ENCODE measurements around the gene SMURF1.

The SMURF1 gene

DNA sequence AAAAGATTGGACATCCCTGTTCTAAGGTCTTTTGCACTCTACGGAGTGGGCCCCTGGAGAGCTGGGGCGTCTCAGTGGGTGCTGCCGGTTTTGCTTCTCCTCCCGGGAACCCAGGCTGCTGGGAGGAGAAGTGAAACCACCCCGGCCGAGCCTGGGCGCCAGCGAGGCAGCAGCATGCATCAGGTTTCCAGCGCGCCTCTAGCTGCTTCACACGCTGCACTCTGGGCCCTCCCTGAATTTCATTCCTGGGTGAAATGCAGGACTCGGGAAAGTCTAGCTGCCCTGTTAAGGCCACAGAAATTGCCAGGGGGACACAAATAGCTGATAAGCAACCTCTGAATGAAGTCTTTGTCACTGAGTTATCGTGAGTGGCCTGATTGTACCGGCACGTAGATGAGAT lies 138.1 kb downstream of the SMURF1 start:
- no peak for DNase-seq (ENCODE audit: low spot score)

DNA sequence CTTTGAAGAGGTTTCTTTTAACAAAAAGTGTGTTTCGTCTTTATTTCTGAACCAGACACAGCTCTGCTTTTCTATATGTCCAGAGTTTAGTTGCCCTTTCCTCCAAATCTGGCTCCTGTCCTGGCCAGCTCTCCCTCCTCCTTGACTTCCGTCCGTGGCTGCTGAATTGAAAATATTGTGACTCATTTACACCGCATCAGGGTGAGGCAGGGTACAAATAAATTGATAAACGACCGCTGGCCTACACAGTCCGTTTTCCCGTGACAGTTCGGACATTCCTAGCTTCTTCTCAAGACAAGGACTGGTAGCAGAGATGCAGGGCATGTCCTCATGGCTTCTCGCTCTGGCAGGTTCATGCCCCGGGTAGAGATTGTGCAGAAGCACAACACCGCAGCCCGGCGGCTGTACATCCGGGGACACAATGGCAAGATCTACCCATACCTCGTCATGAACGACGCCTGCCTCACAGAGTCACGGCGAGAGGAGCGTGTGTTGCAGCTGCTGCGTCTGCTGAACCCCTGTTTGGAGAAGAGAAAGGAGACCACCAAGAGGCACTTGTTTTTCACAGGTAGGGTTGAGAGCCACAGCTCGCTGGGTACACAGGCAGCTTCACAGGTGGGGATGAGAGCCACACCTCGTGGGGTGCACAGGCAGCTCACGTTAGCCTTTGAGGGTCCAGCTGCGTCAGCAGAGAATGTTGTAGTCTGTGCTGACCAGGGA lies 139.0 kb downstream of the SMURF1 start:
- no peak for DNase-seq (ENCODE audit: low spot score)

DNA sequence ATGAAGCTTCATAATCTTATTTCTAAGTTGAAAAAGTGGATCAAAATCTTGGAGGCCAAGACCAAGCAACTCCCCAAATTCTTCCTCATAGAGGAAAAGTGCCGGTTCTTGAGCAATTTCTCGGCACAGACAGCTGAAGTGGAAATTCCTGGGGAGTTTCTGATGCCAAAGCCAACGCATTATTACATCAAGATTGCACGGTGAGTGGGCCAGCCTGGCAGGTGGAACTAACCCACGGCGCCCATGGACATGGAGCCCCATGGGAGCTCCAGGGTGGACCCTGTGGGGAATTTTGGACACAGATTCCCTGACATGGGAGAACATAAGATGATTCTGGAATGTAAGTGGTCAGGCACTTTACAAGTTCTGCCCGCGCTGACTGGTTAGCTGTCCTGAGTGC lies 139.7 kb downstream of the SMURF1 start:
- DNase-seq (ENCODE audit: low spot score), result no peak

DNA sequence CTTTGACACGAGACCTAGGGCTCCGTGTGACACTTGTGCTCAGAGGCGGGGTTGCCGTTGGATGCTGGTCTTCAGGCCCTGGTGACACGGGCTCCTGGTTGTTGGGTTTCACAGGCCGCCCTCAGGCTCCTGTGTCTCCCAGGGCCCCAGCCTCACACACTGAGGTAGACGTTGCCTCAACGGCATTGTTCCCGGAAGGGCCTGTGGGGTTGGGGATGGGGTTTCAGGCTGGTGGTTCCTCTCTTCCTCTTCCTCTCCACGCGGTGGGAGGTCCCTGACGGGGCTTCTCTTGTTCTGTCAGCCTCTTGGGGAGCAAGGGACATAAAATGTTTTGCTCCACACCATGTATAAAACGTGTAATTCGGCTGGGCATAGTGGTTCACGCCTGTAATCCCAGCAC lies 140.5 kb downstream of the SMURF1 start:
- DNase-seq (ENCODE audit: low spot score), result no peak

DNA sequence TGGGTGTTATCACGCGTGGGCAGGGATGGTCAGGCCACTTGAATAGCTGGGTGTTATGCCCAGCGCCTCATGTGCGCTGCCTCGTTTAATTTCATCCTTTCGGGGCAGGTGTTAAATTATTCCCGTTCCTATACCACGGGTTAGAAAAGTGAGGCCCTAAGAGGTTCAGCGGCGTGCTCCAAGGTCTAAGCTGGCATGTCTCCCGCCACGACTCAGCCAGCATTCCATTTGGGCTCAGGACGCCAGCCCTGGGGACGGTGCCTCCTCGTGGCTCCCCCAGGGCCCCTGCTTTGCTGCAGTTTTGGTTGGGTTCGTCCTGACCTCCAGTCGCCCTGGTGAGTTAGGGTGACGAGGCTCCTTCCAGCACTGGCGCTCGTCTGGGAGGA lies 141.1 kb downstream of the SMURF1 start:
- DNase-seq (ENCODE audit: low spot score), result no peak

DNA sequence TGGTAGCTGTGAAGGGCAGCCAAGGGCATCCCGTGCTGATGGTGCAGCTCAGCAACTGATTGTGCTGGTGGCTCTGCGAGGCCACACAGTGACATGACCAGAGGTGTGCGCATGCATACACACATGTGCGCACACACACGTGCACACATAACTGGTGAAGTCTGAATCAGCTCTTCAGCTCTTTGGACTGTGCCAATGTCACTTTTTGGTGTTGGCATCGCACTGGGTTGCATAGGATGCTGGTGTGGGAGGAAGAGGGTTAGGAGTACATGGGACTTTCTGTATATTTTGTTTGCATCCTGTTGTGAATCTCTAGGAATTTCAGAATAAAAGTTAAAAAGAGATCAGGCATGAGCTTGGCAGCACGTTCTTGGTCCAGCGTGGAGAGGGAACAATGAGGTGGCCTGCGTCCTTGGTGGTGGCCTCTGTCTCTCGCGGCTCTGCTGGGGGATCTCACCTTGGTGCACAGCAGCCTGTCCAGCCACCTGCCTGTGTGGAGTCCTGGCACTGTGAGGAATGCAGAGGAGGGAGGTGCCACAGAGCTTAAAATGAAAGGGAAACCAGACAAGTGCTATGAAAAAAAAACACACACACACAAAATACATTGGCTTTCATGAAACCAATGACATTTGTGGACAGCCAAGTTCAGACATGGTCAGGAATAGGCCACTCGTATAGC lies 141.6 kb downstream of the SMURF1 start:
- DNase-seq (ENCODE audit: low spot score), result no peak

DNA sequence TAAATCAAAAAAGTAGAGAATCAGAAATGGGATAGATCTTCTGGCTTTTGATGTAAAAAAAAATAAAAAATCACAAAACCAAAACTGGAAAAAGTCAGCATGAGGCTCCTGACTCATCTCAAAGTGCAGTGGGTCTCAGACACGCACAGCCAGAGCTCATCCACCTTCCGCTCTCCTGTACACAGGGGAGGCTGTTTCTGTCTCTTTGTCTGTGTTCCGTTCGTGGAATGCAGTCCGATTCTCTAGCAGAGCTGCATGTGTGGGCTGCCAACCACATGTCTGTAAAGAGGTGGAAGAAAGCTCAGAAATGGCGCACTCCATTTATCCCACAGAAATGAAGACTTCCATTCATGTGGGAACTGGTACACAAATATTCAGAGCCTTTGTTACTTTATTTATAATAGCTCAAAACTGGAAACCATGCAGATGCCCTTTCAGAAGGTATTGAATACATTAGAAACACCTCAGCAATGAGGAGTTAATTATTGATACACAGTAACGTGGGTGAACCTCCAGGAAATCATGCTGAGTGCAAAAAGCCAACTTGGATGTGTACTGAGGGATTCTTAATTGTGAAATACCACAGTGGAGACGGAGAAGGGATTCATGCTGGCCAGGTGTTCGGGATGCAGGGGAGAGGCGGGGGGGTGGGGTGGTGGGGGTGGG lies 142.3 kb downstream of the SMURF1 start:
- no peak for DNase-seq (ENCODE audit: low spot score)

DNA sequence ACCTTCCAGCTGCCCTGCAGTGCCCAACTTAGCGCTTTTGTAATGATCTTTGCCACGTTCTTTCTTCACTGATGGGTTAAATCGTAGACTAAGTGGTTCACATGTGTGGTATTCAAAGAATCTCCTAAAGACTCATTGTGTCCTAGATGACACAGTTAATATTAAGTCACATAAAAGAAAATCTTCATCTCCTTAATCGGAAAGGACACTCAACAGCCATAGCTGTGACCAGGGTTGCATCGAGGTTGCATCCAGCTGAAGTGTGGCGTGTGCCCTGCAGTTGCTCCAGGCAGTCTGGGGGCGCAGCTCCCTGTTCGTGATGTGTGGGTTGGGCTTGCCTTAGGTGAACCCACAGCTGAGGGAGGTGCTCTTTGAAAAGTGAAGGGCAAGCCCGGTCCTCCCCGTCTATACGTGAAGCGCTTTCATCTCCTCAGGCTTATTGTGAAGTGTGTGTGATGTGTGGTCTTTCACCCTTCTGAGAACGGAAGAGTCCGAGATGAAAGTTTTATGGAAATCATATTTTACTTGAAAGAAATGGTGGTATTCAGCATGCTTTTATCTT lies 142.9 kb downstream of the SMURF1 start:
- no peak for DNase-seq (ENCODE audit: low spot score)

DNA sequence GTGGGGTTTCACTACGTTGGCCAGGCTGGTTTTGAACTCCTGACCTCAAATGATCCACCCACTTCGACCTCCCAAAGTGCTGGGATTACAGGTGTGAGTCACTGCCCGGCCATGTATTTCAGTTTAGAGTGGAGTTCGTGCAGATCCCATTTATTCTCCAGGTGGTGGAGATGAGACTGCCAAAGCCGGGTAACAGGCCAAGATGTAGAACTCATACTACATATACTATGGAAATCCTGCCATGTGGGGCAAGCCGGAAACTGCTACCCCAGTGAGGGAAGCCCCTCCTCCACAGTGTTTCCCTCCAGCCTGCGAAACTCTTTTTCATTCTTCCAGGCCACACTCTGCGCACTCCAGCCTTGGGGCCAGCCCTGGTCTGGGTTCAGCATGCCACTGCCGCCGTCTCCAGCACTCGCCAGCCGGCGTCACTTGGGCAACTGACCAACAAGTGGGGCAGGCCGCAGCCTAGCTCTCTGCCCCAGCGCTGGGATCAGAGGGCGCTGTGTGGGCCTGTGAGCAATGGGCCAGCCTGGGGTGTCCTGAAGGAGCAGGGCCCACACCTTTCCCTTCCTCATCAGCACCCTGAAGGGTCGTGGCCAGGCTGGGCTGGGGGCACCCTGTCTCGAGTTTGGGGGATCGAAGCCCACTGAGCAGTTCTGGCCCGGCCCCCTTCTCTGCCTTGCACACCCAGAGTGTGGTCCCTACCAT lies 143.6 kb downstream of the SMURF1 start:
- no peak for DNase-seq (ENCODE audit: low spot score)

DNA sequence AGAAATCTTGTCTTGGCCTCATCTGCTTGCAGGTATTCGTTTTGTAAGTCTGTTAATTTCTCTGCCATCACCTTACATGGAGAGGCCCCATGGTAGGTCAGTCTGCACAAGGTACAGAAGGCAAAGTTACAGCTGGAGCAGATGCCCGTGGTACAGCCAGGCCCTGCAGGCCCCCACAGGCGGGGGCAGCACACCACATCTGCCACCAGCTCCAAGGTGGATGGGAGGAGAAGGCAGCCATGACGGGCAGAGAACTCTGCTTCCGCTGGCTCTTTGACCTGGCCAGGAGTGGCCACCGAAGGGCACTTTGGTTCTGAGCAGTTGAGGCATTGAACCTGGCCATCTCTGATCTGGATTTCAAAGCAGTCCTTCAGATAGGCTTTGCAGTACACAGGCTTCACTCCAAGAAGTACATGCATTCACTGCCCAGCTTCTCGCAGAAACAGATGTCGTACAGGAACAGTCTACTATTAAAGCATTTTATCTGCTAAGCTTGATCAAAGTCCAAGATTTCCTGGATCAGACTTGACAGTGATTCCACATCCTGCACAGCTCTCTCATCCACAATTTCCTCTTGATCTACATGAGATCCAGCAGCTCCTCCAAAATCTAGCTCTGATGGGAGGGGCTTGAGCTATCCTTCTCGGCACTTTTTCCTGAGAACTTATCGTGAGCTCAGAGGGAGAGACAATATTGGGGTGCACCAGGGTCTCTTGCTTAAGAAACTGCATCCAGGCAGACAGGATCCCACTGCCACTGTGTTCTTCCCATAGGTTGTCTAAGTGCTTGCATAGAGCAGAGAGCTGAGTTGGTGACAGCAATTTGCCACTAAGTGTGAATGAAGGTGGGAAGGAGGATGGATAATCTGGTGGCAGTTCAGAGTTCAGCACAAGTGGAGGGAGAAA lies 144.8 kb downstream of the SMURF1 start:
- DNase-seq (ENCODE audit: low spot score), result no peak

DNA sequence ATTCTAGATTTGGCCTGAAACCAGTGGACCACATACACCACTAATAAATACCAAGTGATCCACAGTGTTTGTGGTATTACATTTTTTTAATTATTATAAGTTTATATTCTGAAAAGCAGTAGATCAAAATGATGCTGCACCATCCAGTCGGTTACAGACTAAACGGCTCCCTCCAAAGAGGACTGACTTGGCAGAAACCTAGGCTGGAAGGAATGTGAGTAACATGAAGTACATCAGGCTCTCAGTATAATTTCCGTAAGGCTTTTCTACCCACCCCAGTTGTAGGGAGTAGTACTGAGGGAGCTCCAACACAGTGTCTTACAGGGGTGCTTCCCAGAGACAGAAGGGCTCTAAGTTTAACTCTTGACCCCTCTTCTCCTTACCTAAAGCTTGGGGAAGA lies 146.1 kb downstream of the SMURF1 start:
- no peak for DNase-seq (ENCODE audit: low spot score)

DNA sequence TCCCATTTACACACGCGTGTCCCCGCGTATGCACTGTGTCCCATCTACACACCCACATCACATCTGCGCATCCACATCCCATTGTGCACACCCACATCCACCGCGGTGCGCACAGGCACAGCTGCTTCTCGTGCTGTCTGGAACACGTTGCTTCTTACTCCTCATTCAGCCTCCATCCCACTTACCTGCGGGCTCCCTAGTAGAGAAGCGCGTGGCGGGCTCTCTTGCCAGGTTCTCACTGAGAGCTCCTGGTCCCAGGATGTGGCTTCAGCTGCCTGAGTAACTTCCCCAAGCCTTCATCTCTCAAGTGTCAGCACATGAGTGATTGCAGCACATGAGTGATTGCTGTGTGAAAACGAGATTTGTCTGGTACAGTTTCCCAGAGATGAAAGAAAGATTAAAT lies 147.8 kb downstream of the SMURF1 start:
- no peak for DNase-seq (ENCODE audit: low spot score)

DNA sequence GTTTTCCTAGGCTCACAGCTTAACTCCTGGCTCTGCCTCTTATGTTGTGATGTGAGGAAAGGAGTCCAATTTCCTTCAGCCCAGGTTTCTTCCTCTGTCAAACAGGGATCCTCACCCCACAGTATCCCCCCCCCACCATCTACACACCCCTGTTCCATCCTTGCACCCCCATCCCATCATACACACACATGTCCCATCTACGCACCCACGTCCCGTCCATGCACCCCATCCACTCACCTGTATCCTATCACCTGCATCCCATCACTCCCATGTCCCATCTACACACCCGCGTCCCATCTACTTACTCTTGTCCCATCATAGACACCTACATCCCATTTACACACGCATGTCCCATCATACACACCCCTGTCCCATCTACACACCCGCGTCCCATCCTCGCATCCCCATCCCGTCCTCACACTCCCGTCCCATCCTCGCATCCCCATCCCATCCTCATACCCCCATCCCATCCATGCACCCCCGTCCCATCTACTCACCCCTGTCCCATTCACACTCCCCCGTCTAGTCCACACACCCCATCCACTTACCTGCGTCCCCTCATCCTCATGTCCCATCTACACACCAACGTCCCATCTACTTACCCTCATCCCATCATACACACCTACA lies 148.3 kb downstream of the SMURF1 start:
- DNase-seq (ENCODE audit: low spot score), result no peak

DNA sequence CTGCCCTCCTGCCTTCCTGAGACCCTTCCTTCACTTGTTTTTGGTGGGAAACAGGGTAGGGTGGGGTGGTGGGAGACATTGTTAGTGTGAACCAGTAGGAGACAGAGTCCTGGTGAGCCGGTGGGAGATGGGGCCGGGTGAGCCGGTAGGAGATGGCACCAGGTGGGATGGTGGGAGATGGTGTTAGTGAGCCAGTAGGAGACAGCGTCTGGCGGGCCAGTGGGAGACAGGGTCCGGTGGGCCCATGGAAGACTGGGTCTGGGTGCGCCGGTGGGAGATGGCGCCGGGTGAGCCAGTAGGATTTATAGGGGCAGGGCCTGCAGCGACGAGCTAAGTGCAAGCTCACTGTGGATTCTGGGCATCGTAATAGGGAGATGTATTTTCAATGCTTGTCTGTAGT lies 148.8 kb downstream of the SMURF1 start:
- no peak for DNase-seq (ENCODE audit: low spot score)

DNA sequence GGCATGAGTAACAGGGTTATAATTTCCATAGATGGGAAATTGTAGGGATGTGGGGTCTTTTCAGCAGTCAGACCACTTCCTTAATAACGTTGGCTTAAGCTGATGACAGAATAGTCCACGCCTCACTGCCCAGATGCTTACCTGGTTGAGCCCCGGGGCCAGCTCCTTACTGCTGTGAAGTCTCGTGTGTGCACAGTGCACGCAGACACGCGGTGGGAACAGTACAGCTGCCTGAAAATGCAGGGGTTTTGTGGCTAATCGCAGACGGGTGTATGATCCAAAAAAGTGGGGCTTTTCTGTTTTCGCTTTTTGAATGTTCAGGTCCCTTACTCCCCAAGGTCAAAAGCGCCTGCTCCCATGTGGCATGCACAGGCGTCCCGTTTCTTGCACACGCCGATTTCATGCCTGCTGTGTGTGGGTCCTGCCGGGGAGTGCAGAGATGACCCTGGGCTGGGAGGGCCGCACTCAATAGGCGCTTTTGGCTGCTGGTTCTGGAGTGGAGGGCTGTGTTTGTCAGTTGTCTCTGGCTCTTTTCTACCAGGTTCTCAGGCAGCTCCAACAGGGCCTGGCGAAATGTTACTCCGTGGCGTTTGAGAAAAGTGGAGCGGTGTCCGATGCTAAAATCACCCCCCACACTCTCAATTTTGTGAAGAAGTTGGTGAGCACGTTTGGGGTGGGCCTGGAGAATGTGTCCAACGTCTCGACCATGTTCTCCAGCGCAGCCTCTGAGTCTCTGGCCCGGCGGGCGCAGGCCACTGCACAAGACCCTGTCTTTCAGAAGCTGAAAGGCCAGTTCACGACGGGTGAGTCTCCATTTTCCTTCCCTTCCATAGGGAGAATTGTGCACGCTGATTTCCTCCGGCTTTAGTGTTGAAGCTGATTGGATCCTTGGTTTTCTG lies 149.6 kb downstream of the SMURF1 start:
- DNase-seq (ENCODE audit: low spot score), result no peak

DNA sequence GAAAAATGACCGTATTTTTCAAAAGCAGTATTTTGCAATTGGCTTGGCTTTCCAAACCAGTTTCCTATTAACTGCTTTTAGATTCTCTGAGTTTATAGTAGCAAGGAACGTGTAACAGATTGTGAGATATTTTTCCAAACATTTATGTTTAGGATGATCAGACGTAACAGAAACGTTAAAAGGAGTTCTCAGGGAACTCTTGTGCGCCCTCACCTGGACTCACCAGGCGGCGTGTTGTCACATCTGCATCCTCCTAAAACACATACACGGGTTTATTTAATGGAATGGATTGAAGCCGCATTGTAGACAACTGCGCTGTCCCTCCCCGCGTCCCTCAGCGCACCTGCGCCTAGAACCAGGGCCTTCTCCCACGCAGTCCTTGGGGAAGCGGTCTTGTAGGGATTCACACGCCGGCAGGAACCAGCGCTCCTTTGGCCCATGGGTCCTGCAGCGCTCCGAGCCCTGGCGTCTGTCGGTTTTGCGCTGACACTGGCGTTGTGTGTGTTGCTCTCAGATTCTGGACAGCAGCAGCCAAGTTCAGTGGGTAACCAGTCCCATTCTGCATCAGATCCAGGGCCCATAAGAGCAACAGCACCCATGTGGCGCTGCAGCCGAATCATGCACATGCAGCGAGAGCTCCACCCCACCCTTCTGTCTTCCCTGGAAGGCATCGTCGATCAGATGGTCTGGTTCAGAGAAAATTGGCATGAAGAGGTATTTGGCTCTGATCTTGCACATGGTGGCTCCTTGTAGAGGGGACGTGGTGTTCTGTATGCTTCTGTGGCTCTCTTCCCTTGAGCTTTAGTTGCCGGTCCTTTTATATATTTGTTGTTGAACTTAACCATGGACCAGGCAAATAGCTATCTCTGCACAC lies 150.6 kb downstream of the SMURF1 start:
- no peak for DNase-seq (ENCODE audit: low spot score)

DNA sequence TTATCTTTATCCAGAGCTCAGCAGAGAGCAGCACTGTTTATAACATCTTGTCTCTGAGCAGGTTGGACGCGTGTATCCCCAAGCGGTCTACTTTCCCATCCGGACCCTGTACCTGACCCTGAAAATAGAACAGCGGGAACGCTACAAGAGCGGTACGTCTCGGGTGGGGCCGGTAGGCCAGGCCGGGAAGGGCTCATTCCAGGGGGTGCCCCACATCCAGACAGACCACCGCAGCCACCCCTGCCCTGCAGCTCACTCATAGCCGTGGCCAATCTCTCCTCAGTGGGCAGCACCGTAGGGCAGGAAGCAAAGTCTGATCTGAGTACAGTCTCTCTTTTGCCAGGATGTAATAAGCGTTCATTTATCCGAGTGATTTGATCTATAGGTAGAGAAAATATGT lies 151.8 kb downstream of the SMURF1 start:
- no peak for DNase-seq (ENCODE audit: low spot score)

DNA sequence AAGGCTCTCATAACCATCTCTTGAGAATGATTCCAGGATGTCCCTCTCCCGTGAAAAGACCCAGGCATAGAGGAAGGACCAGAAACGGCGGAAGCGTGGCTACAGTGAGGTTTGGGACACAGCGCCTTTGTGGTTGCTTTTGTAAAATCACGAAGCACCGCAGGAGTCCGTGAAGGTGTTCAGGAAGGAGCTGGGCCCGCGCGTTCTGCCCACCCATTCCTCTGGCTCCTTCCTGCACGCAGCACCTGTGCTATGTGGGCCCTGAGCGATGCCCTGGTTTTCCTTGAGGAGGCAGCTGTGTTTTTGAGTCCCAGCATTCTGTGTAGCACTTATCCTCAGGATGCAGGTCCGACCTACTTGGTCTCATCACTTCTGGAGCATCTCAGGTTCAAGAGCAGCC lies 152.8 kb downstream of the SMURF1 start:
- no peak for DNase-seq (ENCODE audit: low spot score)

DNA sequence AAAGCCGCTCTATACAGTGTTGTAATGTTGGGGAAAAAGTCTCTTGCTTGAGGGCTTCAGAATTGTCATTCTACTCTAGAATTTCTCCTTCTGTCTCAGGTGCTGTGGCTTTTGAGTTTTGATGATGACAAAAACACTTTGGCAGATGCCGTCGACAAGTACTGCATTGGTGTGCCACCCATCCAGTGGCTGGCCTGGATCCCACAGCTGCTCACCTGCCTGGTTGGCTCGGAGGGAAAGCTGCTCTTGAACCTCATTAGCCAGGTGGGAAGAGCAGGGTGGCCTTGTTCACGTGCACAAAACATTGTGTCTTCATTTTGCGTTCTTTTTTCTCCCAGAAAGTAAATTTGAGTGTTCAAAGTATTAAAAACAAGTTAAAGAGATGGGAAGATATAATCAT lies 153.6 kb downstream of the SMURF1 start:
- DNase-seq (ENCODE audit: low spot score), result no peak

All from CD4-positive, alpha-beta T cell treated with Interleukin-6 at 100 ng/mL for 8 hours (primary cell).